ENCODE results near the gene SUFU. TPM values are rescaled to one million over a fixed set of nuclear protein-coding genes. Genes with fewer than 3 reads are reported as not detected.

The SUFU gene
- total and polyA plus RNA-seq, 8 donors: 0.29 to 26.3 (median 3.7) TPM

- intact Hi-C loops (cut with DNase I; ENCODE audit: low total_unique reads): no loop called here
- TF ChIP-seq EP300 (IDR thresholded peaks at IDR 0.05) (no peak), POLR2A (IDR thresholded peaks at IDR 0.05) (no peak), POLR2AphosphoS5 (IDR thresholded peaks at IDR 0.05) (no peak)
- TF ChIP-seq, protein P1, sequence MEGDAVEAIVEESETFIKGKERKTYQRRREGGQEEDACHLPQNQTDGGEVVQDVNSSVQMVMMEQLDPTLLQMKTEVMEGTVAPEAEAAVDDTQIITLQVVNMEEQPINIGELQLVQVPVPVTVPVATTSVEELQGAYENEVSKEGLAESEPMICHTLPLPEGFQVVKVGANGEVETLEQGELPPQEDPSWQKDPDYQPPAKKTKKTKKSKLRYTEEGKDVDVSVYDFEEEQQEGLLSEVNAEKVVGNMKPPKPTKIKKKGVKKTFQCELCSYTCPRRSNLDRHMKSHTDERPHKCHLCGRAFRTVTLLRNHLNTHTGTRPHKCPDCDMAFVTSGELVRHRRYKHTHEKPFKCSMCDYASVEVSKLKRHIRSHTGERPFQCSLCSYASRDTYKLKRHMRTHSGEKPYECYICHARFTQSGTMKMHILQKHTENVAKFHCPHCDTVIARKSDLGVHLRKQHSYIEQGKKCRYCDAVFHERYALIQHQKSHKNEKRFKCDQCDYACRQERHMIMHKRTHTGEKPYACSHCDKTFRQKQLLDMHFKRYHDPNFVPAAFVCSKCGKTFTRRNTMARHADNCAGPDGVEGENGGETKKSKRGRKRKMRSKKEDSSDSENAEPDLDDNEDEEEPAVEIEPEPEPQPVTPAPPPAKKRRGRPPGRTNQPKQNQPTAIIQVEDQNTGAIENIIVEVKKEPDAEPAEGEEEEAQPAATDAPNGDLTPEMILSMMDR (IDR thresholded peaks at IDR 0.05): no peak
- Histone ChIP-seq H3K9me3 (no peaks in the 10 kb centered on the region), H3K4me3 (no peak overlapping the region), H3K4me1 (peaks cover 16 to 54% (median 35%) of the 10 kb centered on the region in 4 donors), H3K36me3 (peaks cover 12 to 45% (median 37%) of the 10 kb centered on the region in 4 donors), H3K27ac (peak overlapping the region in 4 of 5 donors; percentile 32 to 62 (median 52)), H3K27me3 (no peaks in the 10 kb centered on the region)
- WGBS, 5 donors: 62 to 89% (median 80%) methylated on average over 8 of the region's 8 CpGs
- no peak for DNase-seq
These were observed 110.0 kb downstream of the SUFU start for GRCh38 chr10:102613785-102614184.

DNA sequence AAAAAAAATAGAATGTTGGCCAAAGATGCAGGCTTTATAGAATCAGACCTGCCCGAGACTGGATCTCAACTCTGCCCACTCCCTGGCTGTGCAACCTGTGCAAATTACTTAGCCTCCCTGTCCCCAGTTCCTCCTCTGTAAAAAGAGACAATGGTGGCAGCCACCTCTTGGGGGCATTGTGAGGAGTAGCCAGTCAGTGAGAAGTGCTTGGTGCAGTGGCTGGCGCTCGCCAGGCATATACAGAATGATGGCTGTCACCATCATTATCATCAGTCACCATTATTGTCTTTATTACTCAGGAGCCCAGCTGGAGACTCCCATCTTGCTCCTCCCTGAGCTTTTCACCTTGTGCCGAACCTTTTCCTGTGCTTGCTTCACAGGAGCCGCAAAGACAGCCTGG lies 111.1 kb downstream of the SUFU start:
- H3K27ac ChIP-seq: peak overlapping the region in 1 of 5 donors; percentile 28
- TF ChIP-seq EP300 (IDR thresholded peaks at IDR 0.05) (no peak), POLR2A (IDR thresholded peaks at IDR 0.05) (no peak), POLR2AphosphoS5 (IDR thresholded peaks at IDR 0.05) (no peak)
- TF ChIP-seq, protein P1 (IDR thresholded peaks at IDR 0.05): no peak
- no peak overlapping the region for H3K4me3 ChIP-seq
- WGBS, 5 donors: 95 to 99% (median 98%) methylated on average over 5 of the region's 5 CpGs
- no peaks in the 10 kb centered on the region for H3K9me3 ChIP-seq
- intact Hi-C loops (cut with DNase I; ENCODE audit: low total_unique reads): no loop called here
- peaks cover 12 to 55% (median 40%) of the 10 kb centered on the region in 4 donors for H3K36me3 ChIP-seq
- no peak for DNase-seq
- peaks cover 24 to 63% (median 42%) of the 10 kb centered on the region in 4 donors for H3K4me1 ChIP-seq
- no peaks in the 10 kb centered on the region for H3K27me3 ChIP-seq

- intact Hi-C loops (cut with DNase I; ENCODE audit: low total_unique reads): no loop called here
- Histone ChIP-seq H3K27me3 (no peaks in the 10 kb centered on the region), H3K9me3 (no peaks in the 10 kb centered on the region), H3K4me1 (peaks cover 29 to 68% (median 46%) of the 10 kb centered on the region in 4 donors), H3K27ac (peak overlapping the region in 4 of 5 donors; percentile 10 to 55 (median 34)), H3K4me3 (no peak overlapping the region), H3K36me3 (peaks cover 12 to 58% (median 40%) of the 10 kb centered on the region in 4 donors)
- no peak for TF ChIP-seq EP300 (IDR thresholded peaks at IDR 0.05)
- no peak for TF ChIP-seq POLR2AphosphoS5 (IDR thresholded peaks at IDR 0.05)
- TF ChIP-seq POLR2A (IDR thresholded peaks at IDR 0.05): no peak
- TF ChIP-seq, protein P1 (IDR thresholded peaks at IDR 0.05): no peak
- 60 to 78% (median 71%) methylated on average over 5 to 7 of the region's 7 CpGs for WGBS, 5 donors
- DNase-seq: no peak
These were observed 111.6 kb downstream of the SUFU start for GRCh38 chr10:102615361-102615760.

- Histone ChIP-seq H3K9me3 (no peaks in the 10 kb centered on the region), H3K4me3 (no peak overlapping the region), H3K4me1 (peaks cover 37 to 73% (median 54%) of the 10 kb centered on the region in 4 donors), H3K36me3 (peaks cover 12 to 58% (median 40%) of the 10 kb centered on the region in 4 donors), H3K27ac (peak overlapping the region in 4 of 5 donors; percentile 40 to 56 (median 48)), H3K27me3 (no peaks in the 10 kb centered on the region)
- TF ChIP-seq, protein P1 (IDR thresholded peaks at IDR 0.05): no peak
- TF ChIP-seq EP300 (IDR thresholded peaks at IDR 0.05): no peak
- no peak for TF ChIP-seq POLR2A (IDR thresholded peaks at IDR 0.05)
- no peak for TF ChIP-seq POLR2AphosphoS5 (IDR thresholded peaks at IDR 0.05)
- 38 to 100% (median 47%) methylated on average over 1 of the region's 1 CpG for WGBS, 5 donors
- DNase-seq: peak in 1 of 2 donors; percentile 87
- intact Hi-C loops (cut with DNase I; ENCODE audit: low total_unique reads): no loop called here
These were observed 112.4 kb downstream of the SUFU start for GRCh38 chr10:102616066-102616770.

Measured in stomach (tissue), 9 donors.